ENCODE measurements around the gene HS3ST5. TPM values are rescaled to one million over a fixed set of nuclear protein-coding genes. Genes with fewer than 3 reads are reported as not detected.

The HS3ST5 gene
- total RNA-seq, 1 experiment from 2014 or later = 14.4 TPM

DNA sequence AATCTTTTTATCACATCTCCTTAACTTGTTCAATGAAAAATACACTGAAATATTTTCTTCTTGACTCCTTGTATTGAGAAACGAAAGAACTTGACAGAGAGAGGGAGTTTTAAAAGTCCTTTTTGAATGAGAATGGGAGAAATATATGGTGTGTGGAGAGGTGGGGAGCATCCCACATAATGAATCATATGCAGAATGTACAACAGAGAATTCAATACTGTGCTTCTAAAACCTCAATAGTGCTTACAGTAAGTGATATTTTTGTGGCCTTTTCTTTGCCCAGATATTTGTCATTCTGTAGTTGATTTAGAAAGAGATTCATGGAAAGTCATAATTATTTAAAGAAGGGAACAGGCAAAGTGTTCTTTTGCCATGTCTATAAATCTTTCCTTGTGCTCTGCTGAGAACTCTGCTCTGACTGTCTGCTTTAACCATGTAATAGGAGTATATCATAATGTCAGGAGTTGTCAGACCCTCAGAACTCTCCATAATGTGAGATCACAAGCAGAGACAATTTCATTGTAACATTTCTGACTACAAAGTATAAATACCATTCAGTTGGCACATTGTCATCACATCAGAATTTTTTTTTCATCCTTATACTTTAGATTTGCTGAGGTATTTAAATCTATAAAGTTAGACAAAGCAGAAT lies 32.8 kb upstream of the HS3ST5 start:
- no peak overlapping the region for H4K91ac ChIP-seq (ENCODE audit: insufficient read length, low read depth, low read length)
- no peak overlapping the region for H3K9ac ChIP-seq (ENCODE audit: extremely low read depth, insufficient read length, low read length)
- Mint-ChIP-seq H3K4me1 (peaks cover 35 to 36% of the 10 kb centered on the region in 2 experiments), H3K36me3 (ENCODE audit: insufficient read depth in 1 of 3, low read depth in 3 of 3) (peaks cover 0 to 24% (median 4%) of the 10 kb centered on the region in 3 experiments; a peak in 3 of 7 replicates), H3K27ac (peak overlapping the region in 1 of 3 experiments; percentile 16; a peak in 1 of 7 replicates), H3K9me3 (no peaks in the 10 kb centered on the region), H3K4me3 (no peak overlapping the region), H3K27me3 (ENCODE audit: low read depth) (no peaks in the 10 kb centered on the region)
- peaks cover 2% of the 10 kb centered on the region; the same call in 1 of the 2 replicates for H3K4me1 ChIP-seq (ENCODE audit: insufficient read depth, low read length)
- no peak overlapping the region for H3K56ac ChIP-seq (ENCODE audit: insufficient read length, low read depth, low read length)
- H3K4me2 ChIP-seq (ENCODE audit: insufficient read depth, insufficient read length, low read length) = no peak overlapping the region
- H3K23me2 ChIP-seq (ENCODE audit: insufficient read length, low read depth, low read length, poor library complexity, severe bottlenecking) = no peaks in the 10 kb centered on the region
- H2BK5ac ChIP-seq (ENCODE audit: insufficient read length, low read length) = no peak overlapping the region
- no peak overlapping the region for H3T11ph ChIP-seq (ENCODE audit: low read length)
- TF ChIP-seq, protein P1, sequence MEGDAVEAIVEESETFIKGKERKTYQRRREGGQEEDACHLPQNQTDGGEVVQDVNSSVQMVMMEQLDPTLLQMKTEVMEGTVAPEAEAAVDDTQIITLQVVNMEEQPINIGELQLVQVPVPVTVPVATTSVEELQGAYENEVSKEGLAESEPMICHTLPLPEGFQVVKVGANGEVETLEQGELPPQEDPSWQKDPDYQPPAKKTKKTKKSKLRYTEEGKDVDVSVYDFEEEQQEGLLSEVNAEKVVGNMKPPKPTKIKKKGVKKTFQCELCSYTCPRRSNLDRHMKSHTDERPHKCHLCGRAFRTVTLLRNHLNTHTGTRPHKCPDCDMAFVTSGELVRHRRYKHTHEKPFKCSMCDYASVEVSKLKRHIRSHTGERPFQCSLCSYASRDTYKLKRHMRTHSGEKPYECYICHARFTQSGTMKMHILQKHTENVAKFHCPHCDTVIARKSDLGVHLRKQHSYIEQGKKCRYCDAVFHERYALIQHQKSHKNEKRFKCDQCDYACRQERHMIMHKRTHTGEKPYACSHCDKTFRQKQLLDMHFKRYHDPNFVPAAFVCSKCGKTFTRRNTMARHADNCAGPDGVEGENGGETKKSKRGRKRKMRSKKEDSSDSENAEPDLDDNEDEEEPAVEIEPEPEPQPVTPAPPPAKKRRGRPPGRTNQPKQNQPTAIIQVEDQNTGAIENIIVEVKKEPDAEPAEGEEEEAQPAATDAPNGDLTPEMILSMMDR (conservative IDR thresholded peaks at IDR 0.05) = no peak
- no peak overlapping the region for H2BK12ac ChIP-seq (ENCODE audit: insufficient read length, low read depth, low read length)
- no peak overlapping the region for H3K18ac ChIP-seq (ENCODE audit: insufficient read length, low read depth, low read length)
- H3K14ac ChIP-seq (ENCODE audit: insufficient read depth, low read length) = no peak overlapping the region
- no peak overlapping the region for H2BK120ac ChIP-seq (ENCODE audit: low read depth, low read length, poor library complexity, severe bottlenecking)
- H2BK20ac ChIP-seq (ENCODE audit: low read depth, low read length, poor library complexity, severe bottlenecking) = no peak overlapping the region
- H3K9me3 ChIP-seq (ENCODE audit: control insufficient read depth, low read depth, low read length) = no peaks in the 10 kb centered on the region
- H2AK5ac ChIP-seq (ENCODE audit: insufficient read length, low read length) = no peak overlapping the region
- no peak overlapping the region for H3K4ac ChIP-seq (ENCODE audit: low read depth, low read length)
- H3K79me1 ChIP-seq (ENCODE audit: insufficient read depth, low read depth, low read length, poor library complexity, severe bottlenecking) = no peaks in the 10 kb centered on the region
- no peak overlapping the region for H3K27ac ChIP-seq (ENCODE audit: insufficient read length, low read depth, low read length)
- H3K79me2 ChIP-seq (ENCODE audit: insufficient read depth, low read length) = no peaks in the 10 kb centered on the region
- DNase-seq = no peak
- no peak overlapping the region for H4K8ac ChIP-seq (replicated peaks; ENCODE audit: insufficient read length, low read depth, low read length)
- no CpG with 5 or more reads among the region's 1 CpG for WGBS (ENCODE audit: extremely low coverage, insufficient read length, low lambda C conversion rate)
- no peak overlapping the region for H2BK15ac ChIP-seq (ENCODE audit: low read depth, low read length)
- no peaks in the 10 kb centered on the region for H3K27me3 ChIP-seq (ENCODE audit: insufficient read depth, low read length)
- no peak overlapping the region for H2AFZ ChIP-seq (ENCODE audit: low read length)
- H4K20me1 ChIP-seq (ENCODE audit: control insufficient read depth, insufficient read depth, insufficient read length) = no peaks in the 10 kb centered on the region
- H3K23ac ChIP-seq (ENCODE audit: insufficient read length, low read depth, low read length) = no peak overlapping the region
- no peak overlapping the region for H4K5ac ChIP-seq (ENCODE audit: insufficient read length, low read depth, low read length)
